ENCODE results near the gene GARNL3. TPM values are rescaled to one million over a fixed set of nuclear protein-coding genes. Genes with fewer than 3 reads are reported as not detected.

GARNL3 gene
- total RNA-seq, 1 experiment from 2014 or later = 15.5 TPM

- Histone ChIP-seq H3K27ac (ENCODE audit: low read length) (no peak overlapping the region), H3K4me2 (ENCODE audit: low read length) (no peak overlapping the region), H3K27me3 (ENCODE audit: low read length) (no peaks in the 10 kb centered on the region), H2AFZ (ENCODE audit: low read length) (no peak overlapping the region), H3K9me2 (replicated peaks; ENCODE audit: low read length) (no peaks in the 10 kb centered on the region), H3K36me3 (ENCODE audit: low read depth, low read length) (no peaks in the 10 kb centered on the region), H3K79me2 (ENCODE audit: low read length) (no peaks in the 10 kb centered on the region), H4K20me1 (ENCODE audit: low read length) (no peaks in the 10 kb centered on the region), H3K4me3 (ENCODE audit: low read length) (no peak overlapping the region), H3K4me1 (ENCODE audit: insufficient read depth, low read length) (no peaks in the 10 kb centered on the region), H3K9ac (ENCODE audit: low read length) (no peak overlapping the region), H3K9me3 (ENCODE audit: low read length) (no peaks in the 10 kb centered on the region), H3F3A (ENCODE audit: low read length, unreplicated experiment) (no peaks in the 10 kb centered on the region)
- BruUV-seq (replicated peaks) = no TSS peak
- DNase-seq (no peak), ATAC-seq (no peak)
- POLR2A ChIA-PET (ENCODE audit: unreplicated experiment) = no interaction called here
- CTCF ChIA-PET = no interaction called here
- TF ChIP-seq CTCF (conservative IDR thresholded peaks at IDR 0.05; ENCODE audit: low read depth, low read length) = no peak
- TF ChIP-seq EZH2 (IDR thresholded peaks at IDR 0.05; ENCODE audit: low read length, unreplicated experiment) = no peak
- no peak for TF ChIP-seq EZH2phosphoT487 (IDR thresholded peaks at IDR 0.05; ENCODE audit: borderline replicate concordance, low read length)
- intact Hi-C loops (cut with micrococcal nuclease) = no loop called here
These were observed 104.4 kb downstream of the GARNL3 start for GRCh38 chr9:127368852-127369402.

GRCh38 chr9:127369428-127369827 is 104.9 kb downstream of the GARNL3 start:
- Histone ChIP-seq H3K9ac (ENCODE audit: low read length) (no peak overlapping the region), H3K27ac (ENCODE audit: low read length) (no peak overlapping the region), H3K9me2 (replicated peaks; ENCODE audit: low read length) (no peaks in the 10 kb centered on the region), H3K9me3 (ENCODE audit: low read length) (no peaks in the 10 kb centered on the region), H3K27me3 (ENCODE audit: low read length) (no peaks in the 10 kb centered on the region), H4K20me1 (ENCODE audit: low read length) (no peaks in the 10 kb centered on the region), H3K4me3 (ENCODE audit: low read length) (no peak overlapping the region), H3K79me2 (ENCODE audit: low read length) (no peaks in the 10 kb centered on the region), H3K4me1 (ENCODE audit: insufficient read depth, low read length) (no peaks in the 10 kb centered on the region), H3K36me3 (ENCODE audit: low read depth, low read length) (no peaks in the 10 kb centered on the region), H3K4me2 (ENCODE audit: low read length) (no peak overlapping the region), H2AFZ (ENCODE audit: low read length) (no peak overlapping the region), H3F3A (ENCODE audit: low read length, unreplicated experiment) (no peaks in the 10 kb centered on the region)
- CTCF ChIA-PET = no interaction called here
- intact Hi-C loops (cut with micrococcal nuclease) = no loop called here
- no TSS peak for BruUV-seq (replicated peaks)
- ATAC-seq (no peak), DNase-seq (no peak)
- POLR2A ChIA-PET (ENCODE audit: unreplicated experiment) = no interaction called here
- no peak for TF ChIP-seq EZH2phosphoT487 (IDR thresholded peaks at IDR 0.05; ENCODE audit: borderline replicate concordance, low read length)
- no peak for TF ChIP-seq EZH2 (IDR thresholded peaks at IDR 0.05; ENCODE audit: low read length, unreplicated experiment)
- no peak for TF ChIP-seq CTCF (conservative IDR thresholded peaks at IDR 0.05; ENCODE audit: low read depth, low read length)

DNA sequence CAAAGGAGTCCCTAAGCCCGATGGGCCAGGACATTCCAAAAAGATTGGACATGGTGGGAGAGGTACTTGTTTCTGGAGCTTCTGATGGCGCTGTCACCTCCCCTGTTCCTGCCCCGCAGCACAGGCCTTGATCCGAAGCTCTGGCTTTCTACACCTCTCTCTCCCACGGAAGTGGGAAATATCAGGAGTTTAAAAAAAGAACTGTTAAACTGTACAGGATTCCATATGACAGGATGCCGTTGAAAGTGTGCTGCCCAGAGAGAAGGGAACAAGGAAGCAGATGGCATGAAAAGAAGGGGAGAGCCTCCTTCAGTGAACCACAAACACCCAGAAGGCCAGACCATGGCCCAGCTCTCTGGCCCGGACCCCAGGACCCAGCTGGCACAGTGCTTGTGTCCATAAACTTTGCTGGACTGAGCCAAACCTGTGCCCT is 105.6 kb downstream of the GARNL3 start:
- Histone ChIP-seq H3K36me3 (ENCODE audit: low read depth, low read length) (no peaks in the 10 kb centered on the region), H3K9ac (ENCODE audit: low read length) (no peak overlapping the region), H4K20me1 (ENCODE audit: low read length) (no peaks in the 10 kb centered on the region), H3K27ac (ENCODE audit: low read length) (no peak overlapping the region), H3K79me2 (ENCODE audit: low read length) (no peaks in the 10 kb centered on the region), H2AFZ (ENCODE audit: low read length) (no peak overlapping the region), H3F3A (ENCODE audit: low read length, unreplicated experiment) (no peaks in the 10 kb centered on the region), H3K4me3 (ENCODE audit: low read length) (no peak overlapping the region), H3K27me3 (ENCODE audit: low read length) (no peaks in the 10 kb centered on the region), H3K9me2 (replicated peaks; ENCODE audit: low read length) (no peaks in the 10 kb centered on the region), H3K4me1 (ENCODE audit: insufficient read depth, low read length) (no peaks in the 10 kb centered on the region), H3K4me2 (ENCODE audit: low read length) (no peak overlapping the region), H3K9me3 (ENCODE audit: low read length) (no peaks in the 10 kb centered on the region)
- DNase-seq = no peak
- ChIA-PET CTCF (no interaction called here), POLR2A (ENCODE audit: unreplicated experiment) (no interaction called here)
- intact Hi-C loops (cut with micrococcal nuclease) = no loop called here
- ATAC-seq = no peak
- TF ChIP-seq CTCF (conservative IDR thresholded peaks at IDR 0.05; ENCODE audit: low read depth, low read length) (no peak), EZH2 (IDR thresholded peaks at IDR 0.05; ENCODE audit: low read length, unreplicated experiment) (no peak), EZH2phosphoT487 (IDR thresholded peaks at IDR 0.05; ENCODE audit: borderline replicate concordance, low read length) (no peak)
- no TSS peak for BruUV-seq (replicated peaks)

Measured in PC-3 (cell line).